ENCODE results near the gene NRG2.

NRG2 gene

DNA sequence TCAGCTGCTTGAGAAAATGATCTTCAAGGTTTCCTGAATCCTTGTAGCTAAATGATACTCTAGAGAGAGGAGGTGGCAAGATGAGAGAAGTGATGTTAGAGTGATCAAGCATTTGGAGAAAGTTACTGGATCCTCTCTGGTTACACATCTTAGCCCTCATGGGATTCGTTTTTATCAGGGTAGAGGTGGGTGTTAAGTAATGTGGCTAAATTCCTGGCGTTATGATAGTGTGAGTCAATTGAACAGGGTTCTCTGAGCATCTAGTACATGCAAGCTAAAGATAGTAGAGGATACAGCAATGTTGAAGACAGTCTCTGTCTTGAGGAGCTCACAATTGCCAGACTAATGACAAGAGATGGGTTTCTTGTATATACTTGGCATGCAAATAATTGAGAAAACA is 123.8 kb downstream of the NRG2 start:
- no peak overlapping the region for H3K9ac ChIP-seq (ENCODE audit: low read length)
- H3K27me3 ChIP-seq (ENCODE audit: control insufficient read depth, insufficient read depth, low read length), result no peaks in the 10 kb centered on the region
- no peak overlapping the region for H3K4me3 ChIP-seq (ENCODE audit: low read length)
- no peaks in the 10 kb centered on the region for H3K9me3 ChIP-seq (ENCODE audit: control insufficient read depth, low read length)
- H3K4me1 ChIP-seq (ENCODE audit: control insufficient read depth, insufficient read depth, low read length), result no peaks in the 10 kb centered on the region
- H3K36me3 ChIP-seq (ENCODE audit: control insufficient read depth, insufficient read depth, low read length), result no peaks in the 10 kb centered on the region

- no peaks in the 10 kb centered on the region for H3K4me1 ChIP-seq (ENCODE audit: control insufficient read depth, insufficient read depth, low read length)
- H3K27me3 ChIP-seq (ENCODE audit: control insufficient read depth, insufficient read depth, low read length), result no peaks in the 10 kb centered on the region
- H3K9me3 ChIP-seq (ENCODE audit: control insufficient read depth, low read length), result no peaks in the 10 kb centered on the region
Measured at GRCh38 chr5:139915834-139916233, 127.3 kb downstream of the NRG2 start.

GRCh38 chr5:139915266-139915665 is 127.8 kb downstream of the NRG2 start:
- Histone ChIP-seq H3K4me1 (ENCODE audit: control insufficient read depth, insufficient read depth, low read length) (no peaks in the 10 kb centered on the region), H3K9ac (ENCODE audit: low read length) (no peak overlapping the region), H3K27me3 (ENCODE audit: control insufficient read depth, insufficient read depth, low read length) (no peaks in the 10 kb centered on the region), H3K36me3 (ENCODE audit: control insufficient read depth, insufficient read depth, low read length) (no peaks in the 10 kb centered on the region), H3K9me3 (ENCODE audit: control insufficient read depth, low read length) (no peaks in the 10 kb centered on the region), H3K4me3 (ENCODE audit: low read length) (no peak overlapping the region)

More at GRCh38 chr5:139915834-139916233, 127.3 kb downstream of the NRG2 start:
- no peak overlapping the region for H3K9ac ChIP-seq (ENCODE audit: low read length)
- no peak overlapping the region for H3K4me3 ChIP-seq (ENCODE audit: low read length)
- H3K36me3 ChIP-seq (ENCODE audit: control insufficient read depth, insufficient read depth, low read length), result no peaks in the 10 kb centered on the region

GRCh38 chr5:139914218-139914807 is 128.8 kb downstream of the NRG2 start:
- H3K4me1 ChIP-seq (ENCODE audit: control insufficient read depth, insufficient read depth, low read length), result no peaks in the 10 kb centered on the region
- no peak overlapping the region for H3K4me3 ChIP-seq (ENCODE audit: low read length)
- H3K9me3 ChIP-seq (ENCODE audit: control insufficient read depth, low read length), result no peaks in the 10 kb centered on the region
- no peaks in the 10 kb centered on the region for H3K36me3 ChIP-seq (ENCODE audit: control insufficient read depth, insufficient read depth, low read length)
- no peak overlapping the region for H3K9ac ChIP-seq (ENCODE audit: low read length)
- no peaks in the 10 kb centered on the region for H3K27me3 ChIP-seq (ENCODE audit: control insufficient read depth, insufficient read depth, low read length)

DNA sequence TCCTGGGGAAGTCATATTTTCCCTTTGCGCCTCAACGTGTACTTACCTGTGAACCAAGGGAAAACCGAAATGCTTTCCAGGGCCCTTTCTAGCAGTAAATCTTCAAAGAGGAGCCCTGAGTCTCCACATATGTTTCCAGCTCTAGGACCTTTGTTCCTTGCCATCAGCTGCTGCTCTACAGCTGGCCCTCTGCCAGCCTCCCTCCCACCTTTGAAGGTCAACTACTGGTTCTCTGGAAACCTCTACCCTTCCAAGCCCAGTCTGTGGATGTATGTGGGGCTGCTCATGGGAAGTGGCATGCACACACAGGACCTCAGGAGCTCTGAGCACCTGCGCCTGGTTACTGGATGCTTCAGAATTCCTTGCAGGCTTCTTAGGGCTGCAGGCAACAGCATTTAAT is 130.3 kb downstream of the NRG2 start:
- H3K9ac ChIP-seq (ENCODE audit: low read length), result no peak overlapping the region
- H3K27me3 ChIP-seq (ENCODE audit: control insufficient read depth, insufficient read depth, low read length), result no peaks in the 10 kb centered on the region
- no peaks in the 10 kb centered on the region for H3K9me3 ChIP-seq (ENCODE audit: control insufficient read depth, low read length)
- no peaks in the 10 kb centered on the region for H3K36me3 ChIP-seq (ENCODE audit: control insufficient read depth, insufficient read depth, low read length)
- H3K4me3 ChIP-seq (ENCODE audit: low read length), result no peak overlapping the region
- no peaks in the 10 kb centered on the region for H3K4me1 ChIP-seq (ENCODE audit: control insufficient read depth, insufficient read depth, low read length)

GRCh38 chr5:139912158-139912557 is 130.9 kb downstream of the NRG2 start:
- Histone ChIP-seq H3K9me3 (ENCODE audit: control insufficient read depth, low read length) (no peaks in the 10 kb centered on the region), H3K27me3 (ENCODE audit: control insufficient read depth, insufficient read depth, low read length) (peaks cover 2% of the 10 kb centered on the region)

DNA sequence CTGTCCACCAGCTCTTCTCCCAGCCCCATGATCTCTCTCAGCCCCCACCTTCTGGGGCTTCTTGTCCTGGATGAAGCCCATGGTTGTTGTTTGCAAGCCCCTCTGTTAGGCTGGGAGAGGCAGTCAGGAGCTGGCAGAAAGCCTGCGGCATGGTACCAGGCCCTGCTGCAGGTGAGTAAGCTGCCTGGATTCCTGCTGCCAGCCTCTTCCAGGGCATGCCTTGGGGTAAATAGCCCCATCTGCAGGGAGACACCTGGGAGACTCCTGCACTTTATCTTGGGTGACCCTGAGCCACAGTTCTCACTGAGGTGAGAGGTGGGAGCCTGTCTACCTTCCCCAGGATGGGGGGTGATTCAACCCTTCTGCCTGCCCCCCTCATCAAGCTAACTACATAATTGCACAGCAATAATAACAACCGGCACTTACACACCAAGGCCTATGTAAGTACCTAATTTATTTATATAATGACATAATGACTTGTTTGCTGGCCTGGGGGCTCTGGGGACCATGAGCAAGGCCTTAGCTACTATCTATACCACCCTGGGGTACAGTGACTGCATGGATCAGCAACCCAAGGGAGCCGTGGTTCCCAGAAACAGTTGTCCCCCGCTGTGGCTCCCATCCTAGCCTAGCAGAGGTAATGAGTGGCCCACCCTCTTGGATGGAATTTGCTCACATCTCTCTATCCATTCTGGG is 131.5 kb downstream of the NRG2 start:
- Histone ChIP-seq H3K4me3 (ENCODE audit: low read length) (no peak overlapping the region), H3K9me3 (ENCODE audit: control insufficient read depth, low read length) (no peaks in the 10 kb centered on the region), H3K27me3 (ENCODE audit: control insufficient read depth, insufficient read depth, low read length) (peaks cover 8% of the 10 kb centered on the region), H3K9ac (ENCODE audit: low read length) (no peak overlapping the region), H3K4me1 (ENCODE audit: control insufficient read depth, insufficient read depth, low read length) (no peaks in the 10 kb centered on the region), H3K36me3 (ENCODE audit: control insufficient read depth, insufficient read depth, low read length) (no peaks in the 10 kb centered on the region)

More at GRCh38 chr5:139912158-139912557, 130.9 kb downstream of the NRG2 start:
- H3K4me3 ChIP-seq (ENCODE audit: low read length), result no peak overlapping the region
- H3K9ac ChIP-seq (ENCODE audit: low read length), result no peak overlapping the region
- H3K36me3 ChIP-seq (ENCODE audit: control insufficient read depth, insufficient read depth, low read length), result no peaks in the 10 kb centered on the region
- H3K4me1 ChIP-seq (ENCODE audit: control insufficient read depth, insufficient read depth, low read length), result no peaks in the 10 kb centered on the region

GRCh38 chr5:139910901-139911300 is 132.2 kb downstream of the NRG2 start:
- Histone ChIP-seq H3K9ac (ENCODE audit: low read length) (no peak overlapping the region), H3K4me3 (ENCODE audit: low read length) (no peak overlapping the region), H3K27me3 (ENCODE audit: control insufficient read depth, insufficient read depth, low read length) (peaks cover 12% of the 10 kb centered on the region), H3K9me3 (ENCODE audit: control insufficient read depth, low read length) (no peaks in the 10 kb centered on the region), H3K36me3 (ENCODE audit: control insufficient read depth, insufficient read depth, low read length) (no peaks in the 10 kb centered on the region), H3K4me1 (ENCODE audit: control insufficient read depth, insufficient read depth, low read length) (no peaks in the 10 kb centered on the region)

DNA sequence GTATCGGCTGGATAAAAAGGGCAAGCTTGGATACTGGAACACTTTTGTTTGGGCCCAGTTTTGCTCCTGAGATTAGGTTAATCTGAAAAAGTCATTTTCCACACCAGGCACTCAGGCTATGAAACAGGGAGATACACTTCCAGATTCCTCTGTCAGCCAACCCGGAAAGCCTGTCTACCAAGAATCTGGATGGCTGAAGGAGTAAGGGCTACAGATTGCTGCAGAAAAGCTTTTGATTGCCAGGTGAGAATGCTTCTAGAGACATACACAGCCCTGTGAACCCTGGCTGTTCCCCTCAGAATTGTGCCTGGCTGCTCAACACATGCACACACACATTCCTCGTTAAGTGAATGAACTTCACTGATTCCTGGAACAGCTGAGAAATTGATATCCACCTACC is 133.1 kb downstream of the NRG2 start:
- Histone ChIP-seq H3K9ac (ENCODE audit: low read length) (no peak overlapping the region), H3K4me3 (ENCODE audit: low read length) (no peak overlapping the region), H3K9me3 (ENCODE audit: control insufficient read depth, low read length) (no peaks in the 10 kb centered on the region), H3K36me3 (ENCODE audit: control insufficient read depth, insufficient read depth, low read length) (no peaks in the 10 kb centered on the region), H3K27me3 (ENCODE audit: control insufficient read depth, insufficient read depth, low read length) (peaks cover 20% of the 10 kb centered on the region), H3K4me1 (ENCODE audit: control insufficient read depth, insufficient read depth, low read length) (peaks cover 1% of the 10 kb centered on the region)

GRCh38 chr5:139908749-139909148 is 134.3 kb downstream of the NRG2 start:
- no peak overlapping the region for H3K4me3 ChIP-seq (ENCODE audit: low read length)
- H3K4me1 ChIP-seq (ENCODE audit: control insufficient read depth, insufficient read depth, low read length), result peaks cover 7% of the 10 kb centered on the region
- H3K9ac ChIP-seq (ENCODE audit: low read length), result no peak overlapping the region
- H3K36me3 ChIP-seq (ENCODE audit: control insufficient read depth, insufficient read depth, low read length), result no peaks in the 10 kb centered on the region
- peaks cover 33% of the 10 kb centered on the region for H3K27me3 ChIP-seq (ENCODE audit: control insufficient read depth, insufficient read depth, low read length)
- no peaks in the 10 kb centered on the region for H3K9me3 ChIP-seq (ENCODE audit: control insufficient read depth, low read length)

DNA sequence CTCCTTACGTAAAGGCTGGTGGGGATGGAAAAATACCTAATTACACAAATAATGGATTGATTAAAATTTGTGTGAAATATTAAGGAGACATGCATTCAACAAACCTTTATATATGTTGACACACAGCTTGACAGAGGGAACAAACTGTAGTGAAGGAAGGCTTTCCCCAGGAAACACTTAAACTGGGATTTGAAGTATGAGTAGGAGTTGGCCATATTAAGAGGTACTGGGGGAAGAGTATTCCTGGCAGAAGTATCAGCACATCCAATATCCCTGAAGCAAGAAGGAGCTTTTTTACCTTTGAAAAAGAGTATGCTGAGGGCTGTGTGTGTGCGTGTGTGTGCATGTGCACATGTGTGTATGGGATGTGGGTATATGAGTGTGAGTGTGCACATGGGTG is 136.4 kb downstream of the NRG2 start:
- H3K27me3 ChIP-seq (ENCODE audit: control insufficient read depth, insufficient read depth, low read length), result peaks cover 51% of the 10 kb centered on the region
- no peaks in the 10 kb centered on the region for H3K9me3 ChIP-seq (ENCODE audit: control insufficient read depth, low read length)
- no peak overlapping the region for H3K9ac ChIP-seq (ENCODE audit: low read length)
- H3K4me1 ChIP-seq (ENCODE audit: control insufficient read depth, insufficient read depth, low read length), result peaks cover 7% of the 10 kb centered on the region
- H3K36me3 ChIP-seq (ENCODE audit: control insufficient read depth, insufficient read depth, low read length), result no peaks in the 10 kb centered on the region
- no peak overlapping the region for H3K4me3 ChIP-seq (ENCODE audit: low read length)

GRCh38 chr5:139904816-139905661 is 138.1 kb downstream of the NRG2 start:
- Histone ChIP-seq H3K36me3 (ENCODE audit: control insufficient read depth, insufficient read depth, low read length) (no peaks in the 10 kb centered on the region), H3K9ac (ENCODE audit: low read length) (no peak overlapping the region), H3K9me3 (ENCODE audit: control insufficient read depth, low read length) (no peaks in the 10 kb centered on the region), H3K27me3 (ENCODE audit: control insufficient read depth, insufficient read depth, low read length) (peaks cover 51% of the 10 kb centered on the region), H3K4me3 (ENCODE audit: low read length) (no peak overlapping the region), H3K4me1 (ENCODE audit: control insufficient read depth, insufficient read depth, low read length) (peaks cover 7% of the 10 kb centered on the region)

All from mucosa of stomach (tissue), 1 donor.